Measurements from ENCODE around the gene ANO3. TPM values are rescaled to one million over a fixed set of nuclear protein-coding genes. Genes with fewer than 3 reads are reported as not detected.
"Not testable (repeated sequence)": the region's sequence is repeated elsewhere in the genome, so short reads cannot be mapped to it uniquely, and the experiment has no call there.

The ANO3 gene
- total RNA-seq, 2 donors from 2014 or later = not detected

DNA sequence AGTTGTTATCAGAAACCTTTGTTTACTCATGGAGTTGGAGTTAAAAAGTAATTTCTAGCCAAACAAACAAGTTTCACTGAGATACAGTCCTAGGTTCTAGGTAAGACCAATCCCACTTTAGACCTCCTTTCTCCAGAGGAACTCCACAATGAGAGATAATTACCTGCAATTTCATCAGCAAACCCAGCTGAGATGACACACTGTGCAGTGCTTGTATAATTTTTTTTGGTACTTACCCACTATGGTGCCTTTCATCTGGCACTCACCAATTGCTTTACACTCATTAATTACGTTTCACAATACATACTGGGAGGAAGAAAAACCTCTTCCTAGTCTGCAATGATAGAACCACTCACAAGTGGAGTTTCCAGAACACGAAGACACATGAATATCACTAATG lies 242.0 kb downstream of the ANO3 start:
- peaks cover 0 to 3% of the 10 kb centered on the region in 2 donors for H3K9me3 Mint-ChIP-seq
- ATAC-seq (no peak), DNase-seq (ENCODE audit: low spot score in 2 of 2) (no peak)
- no peaks in the 10 kb centered on the region for H3K36me3 Mint-ChIP-seq
- H3K27ac Mint-ChIP-seq = no peak overlapping the region

DNA sequence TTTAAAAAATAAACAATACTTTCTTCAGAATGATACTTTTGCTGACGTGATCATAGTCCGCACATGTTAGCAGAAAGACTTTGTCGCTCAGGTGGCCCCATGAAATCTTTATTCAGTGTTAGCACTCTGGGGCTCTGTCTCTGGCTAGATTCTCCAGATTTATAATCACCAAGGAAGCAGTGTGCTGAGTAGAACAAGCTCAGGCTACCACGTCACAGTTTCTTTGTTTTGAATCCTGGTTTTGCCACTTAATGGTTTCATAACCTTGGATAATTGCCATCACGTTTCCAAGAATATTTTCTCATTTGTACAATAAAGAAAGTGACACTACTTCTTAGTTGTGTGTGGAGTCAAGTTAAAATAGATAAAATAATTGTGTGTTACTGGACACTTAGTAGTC lies 244.0 kb downstream of the ANO3 start:
- H3K9me3 Mint-ChIP-seq = peaks cover 3 to 4% of the 10 kb centered on the region in 2 donors

DNA sequence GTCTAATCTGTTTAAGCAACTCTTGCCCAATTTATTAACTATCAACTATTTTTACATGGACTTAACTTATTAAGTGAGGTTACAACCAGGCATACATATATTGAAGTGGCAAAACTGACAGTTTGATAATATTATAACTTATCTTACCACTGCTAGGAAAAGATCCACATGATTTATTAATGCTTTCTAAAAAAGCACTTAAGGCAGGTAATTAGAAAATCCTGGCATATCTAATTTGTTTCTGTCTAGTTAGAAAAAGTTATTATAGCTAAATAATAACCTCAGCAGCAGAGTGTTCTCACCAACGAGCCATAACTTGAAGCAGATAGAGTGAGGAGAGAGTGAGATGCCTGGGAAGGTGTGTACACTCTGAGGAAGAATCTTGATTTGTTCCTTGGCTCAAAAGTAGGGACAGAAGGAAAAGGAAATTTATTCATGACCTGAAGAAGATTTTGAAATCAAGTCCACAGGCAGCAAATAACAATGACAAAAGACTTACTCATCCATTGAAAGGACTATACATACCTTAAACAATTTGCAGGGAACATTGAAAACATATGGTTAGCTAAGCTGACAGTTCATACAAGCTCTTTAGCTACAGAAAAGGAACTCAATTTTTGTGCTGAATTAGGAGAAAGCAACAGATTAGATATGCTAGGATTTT lies 247.2 kb downstream of the ANO3 start:
- no peak for DNase-seq (ENCODE audit: low spot score in 2 of 2)
- Mint-ChIP-seq H3K9me3 (peaks cover 0 to 4% of the 10 kb centered on the region in 2 donors), H3K36me3 (no peaks in the 10 kb centered on the region), H3K27ac (no peak overlapping the region)
- ATAC-seq = no peak

More for the DNA sequence above, 244.0 kb downstream of the ANO3 start:
- DNase-seq (ENCODE audit: low spot score in 2 of 2) = no peak
- Mint-ChIP-seq H3K27ac (no peak overlapping the region), H3K36me3 (no peaks in the 10 kb centered on the region)
- ATAC-seq = no peak

DNA sequence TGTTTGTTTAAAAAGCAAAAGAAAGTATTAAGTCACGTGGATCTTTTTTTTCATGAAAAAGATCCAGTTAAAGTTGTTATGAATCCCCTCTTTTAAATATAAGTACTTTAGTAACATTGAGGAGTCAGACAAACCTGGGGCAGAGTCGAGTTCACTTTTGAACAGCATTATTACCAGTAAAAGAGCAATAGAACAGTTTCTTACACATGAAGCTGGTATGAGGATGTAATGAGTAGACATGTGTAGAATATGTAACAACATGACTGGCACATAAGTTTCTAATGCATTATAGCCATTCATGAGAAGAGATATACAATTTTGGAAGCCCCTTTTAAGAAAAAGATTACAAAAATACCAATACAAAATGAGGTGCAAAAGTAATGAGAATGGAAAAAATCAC lies 247.8 kb downstream of the ANO3 start:
- no peaks in the 10 kb centered on the region for H3K36me3 Mint-ChIP-seq
- H3K9me3 Mint-ChIP-seq = peaks cover 0 to 4% of the 10 kb centered on the region in 2 donors
- DNase-seq (ENCODE audit: low spot score in 2 of 2) (no peak), ATAC-seq (no peak)
- no peak overlapping the region for H3K27ac Mint-ChIP-seq

DNA sequence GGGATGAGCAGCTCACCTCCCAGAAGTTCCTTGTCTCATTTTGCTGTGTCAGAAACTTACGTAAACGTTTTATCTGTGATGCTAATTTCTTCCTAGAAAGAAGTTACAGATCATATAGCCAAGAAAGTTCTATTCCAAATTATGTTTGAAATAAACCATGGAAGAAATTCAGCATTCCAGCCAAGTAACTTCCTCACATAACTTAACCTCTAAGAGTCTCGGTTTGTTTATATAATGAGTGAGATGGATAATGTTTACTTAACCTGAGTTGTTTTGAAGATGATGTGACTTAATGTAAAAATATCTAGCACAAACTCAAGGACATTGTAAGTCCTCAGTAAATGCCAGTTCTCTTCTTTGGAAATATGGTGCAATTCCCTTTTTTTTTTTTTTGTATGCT lies 249.0 kb downstream of the ANO3 start:
- Mint-ChIP-seq H3K36me3 (no peaks in the 10 kb centered on the region), H3K9me3 (peaks cover 0 to 7% of the 10 kb centered on the region in 2 donors), H3K27ac (no peak overlapping the region)
- ATAC-seq (no peak), DNase-seq (ENCODE audit: low spot score in 2 of 2) (no peak)

DNA sequence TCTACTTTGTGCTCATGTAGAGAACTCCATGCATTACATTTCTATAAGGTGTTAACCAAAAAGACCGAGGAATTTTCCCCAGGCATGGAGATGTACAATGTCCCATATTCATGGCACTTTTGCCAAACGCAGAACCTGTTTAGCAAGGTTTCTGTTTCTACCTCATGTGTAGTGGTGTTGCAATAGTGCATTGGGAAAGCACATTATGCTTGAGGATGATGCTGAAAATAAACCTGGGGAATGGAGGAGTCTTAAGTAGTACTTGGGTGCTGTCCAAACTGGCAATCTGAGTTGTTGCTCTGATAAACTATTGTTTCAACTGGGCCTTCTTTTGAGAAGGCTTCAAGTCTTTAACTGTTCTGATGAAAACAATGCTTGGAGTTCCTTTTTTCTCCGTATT lies 251.6 kb downstream of the ANO3 start:
- no peaks in the 10 kb centered on the region for H3K36me3 Mint-ChIP-seq
- no peak for DNase-seq (ENCODE audit: low spot score in 2 of 2)
- ATAC-seq = no peak
- H3K9me3 Mint-ChIP-seq = peaks cover 0 to 7% of the 10 kb centered on the region in 2 donors
- H3K27ac Mint-ChIP-seq = no peak overlapping the region

DNA sequence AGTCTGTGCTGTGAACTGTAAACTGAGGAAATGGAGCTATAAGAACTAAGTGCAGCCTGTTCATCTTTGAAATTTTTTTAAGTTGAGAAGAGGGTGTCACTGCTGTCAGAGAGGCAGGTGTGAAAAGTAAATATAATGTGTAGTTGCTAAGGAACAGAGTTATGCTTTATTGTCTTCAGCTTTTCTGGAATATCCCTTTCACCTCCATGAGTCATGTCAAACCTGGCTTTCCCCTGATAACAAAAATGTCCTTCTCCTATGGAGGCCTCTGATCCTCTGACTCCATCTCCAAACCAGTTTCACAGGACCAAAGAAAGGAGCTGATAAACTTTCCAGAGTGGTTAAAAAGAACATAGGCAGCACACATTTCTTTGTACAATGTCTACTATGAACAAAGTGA lies 252.9 kb downstream of the ANO3 start:
- H3K9me3 Mint-ChIP-seq = peaks cover 4 to 11% of the 10 kb centered on the region in 2 donors
- no peak for DNase-seq (ENCODE audit: low spot score in 2 of 2)
- no peak for ATAC-seq
- no peak overlapping the region for H3K27ac Mint-ChIP-seq
- H3K36me3 Mint-ChIP-seq = no peaks in the 10 kb centered on the region

DNA sequence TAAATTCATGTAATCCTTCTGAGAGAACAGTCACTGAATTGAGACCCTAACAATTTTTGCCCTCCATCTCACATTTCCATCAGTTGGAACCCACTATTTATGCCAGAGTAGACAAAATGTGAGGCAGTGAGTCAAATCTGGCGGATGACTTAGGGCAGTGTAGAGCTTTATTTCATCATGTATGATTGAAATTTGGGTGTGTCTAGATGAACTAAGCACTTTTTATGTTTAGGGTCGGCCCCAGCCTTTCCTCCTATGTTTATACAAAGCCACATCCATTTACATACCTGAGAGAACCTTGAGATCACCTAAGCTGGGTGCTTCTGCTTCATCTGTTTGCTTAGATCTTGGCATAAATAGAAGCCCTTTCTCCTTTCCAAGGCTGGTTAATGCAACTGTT lies 255.1 kb downstream of the ANO3 start:
- H3K36me3 Mint-ChIP-seq = no peaks in the 10 kb centered on the region
- H3K9me3 Mint-ChIP-seq = peaks cover 13 to 14% of the 10 kb centered on the region in 2 donors
- H3K27ac Mint-ChIP-seq = no peak overlapping the region
- DNase-seq (ENCODE audit: low spot score in 2 of 2) (no peak), ATAC-seq (no peak)

DNA sequence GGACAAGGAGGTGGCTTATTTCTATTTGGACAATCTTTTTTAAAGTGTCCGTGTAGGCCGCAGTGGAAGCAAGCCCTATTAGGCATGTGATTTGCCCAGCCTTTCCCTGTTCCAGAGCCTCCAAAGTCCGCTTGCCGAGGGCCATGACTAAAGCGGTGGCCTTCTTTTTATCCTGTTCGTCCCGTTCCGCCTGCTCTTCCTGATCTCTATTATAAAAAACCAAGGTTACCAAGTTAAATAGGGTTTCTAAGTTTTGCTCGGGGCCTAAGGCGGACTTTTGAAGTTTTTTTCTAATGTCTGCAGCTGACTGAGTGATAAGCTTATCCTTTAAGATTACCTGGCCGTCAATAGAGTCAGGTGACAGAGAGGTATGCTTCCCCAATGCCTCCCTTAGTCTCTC lies 261.8 kb downstream of the ANO3 start:
- Mint-ChIP-seq H3K36me3 (peaks cover 0 to 8% of the 10 kb centered on the region in 2 donors), H3K9me3 (peaks cover 21 to 31% of the 10 kb centered on the region in 2 donors), H3K27ac (no peak overlapping the region)
- ATAC-seq (no peak), DNase-seq (ENCODE audit: low spot score in 2 of 2) (no peak)

DNA sequence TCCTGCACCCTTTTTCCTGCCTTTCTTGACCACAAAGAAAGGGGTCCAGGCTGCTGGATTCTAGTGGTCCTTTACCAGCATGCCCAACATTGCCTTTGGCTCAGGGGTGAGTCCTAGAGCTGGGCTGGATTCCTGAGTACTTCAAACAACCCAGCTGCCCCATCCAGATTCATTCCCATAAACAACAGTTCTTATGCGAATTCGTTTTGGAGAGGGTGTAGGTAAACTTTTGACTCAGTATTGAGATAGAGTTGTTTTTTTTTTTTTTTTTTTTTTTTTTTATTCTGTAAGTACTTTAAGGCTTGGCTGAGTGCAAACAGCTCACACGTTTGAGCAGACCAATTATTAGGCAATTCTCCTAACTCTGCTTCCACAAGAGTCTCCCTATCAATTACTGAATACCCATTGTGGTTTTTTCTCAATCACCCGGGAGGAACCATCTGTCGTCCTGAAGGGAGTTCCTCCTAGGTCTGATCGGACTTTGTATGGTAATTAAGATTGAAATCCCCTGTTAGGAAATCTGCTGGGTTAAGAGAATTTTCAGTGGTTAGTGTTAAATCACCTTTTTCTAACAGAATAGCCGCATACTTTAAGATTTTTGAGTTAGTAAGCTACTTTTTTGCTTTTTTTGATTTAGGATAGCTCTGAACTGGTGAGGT lies 263.4 kb downstream of the ANO3 start:
- H3K27ac Mint-ChIP-seq; H3K36me3 Mint-ChIP-seq; ATAC-seq; DNase-seq (ENCODE audit: low spot score in 2 of 2): not testable (repeated sequence)
- H3K9me3 Mint-ChIP-seq = peaks cover 13 to 28% of the 10 kb centered on the region in 2 donors

DNA sequence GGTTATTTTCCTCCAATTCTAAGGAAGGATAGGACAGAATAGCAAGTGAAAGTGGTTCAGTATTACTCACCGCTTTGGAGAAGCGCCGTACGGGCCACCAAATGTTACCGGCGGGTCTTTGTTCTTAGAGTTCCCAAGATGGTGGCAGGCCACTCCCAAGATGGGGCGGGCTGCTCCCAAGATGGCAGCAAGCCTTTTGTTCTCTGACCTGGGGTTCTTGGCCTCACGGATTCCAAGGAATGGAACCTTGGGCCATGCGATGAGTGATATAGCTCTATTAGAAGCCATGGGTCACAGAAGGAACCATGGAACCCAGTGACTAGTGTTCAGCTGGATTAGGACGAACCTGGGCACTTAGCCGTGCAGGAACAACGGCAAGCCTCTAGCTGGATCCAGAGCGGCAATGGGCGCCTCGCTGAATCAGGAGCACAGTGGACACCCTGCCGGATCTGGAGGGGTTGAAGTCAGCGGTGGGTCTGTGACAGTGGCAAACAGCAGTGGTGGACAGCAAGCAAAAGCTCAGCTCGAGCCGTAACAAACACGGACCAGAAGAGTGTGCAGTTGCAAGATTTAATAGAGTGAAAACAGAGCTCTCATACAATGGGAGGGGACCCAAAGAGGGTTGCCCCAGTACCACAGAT lies 265.2 kb downstream of the ANO3 start:
- ATAC-seq, H3K27ac Mint-ChIP-seq: not testable (repeated sequence)

DNA sequence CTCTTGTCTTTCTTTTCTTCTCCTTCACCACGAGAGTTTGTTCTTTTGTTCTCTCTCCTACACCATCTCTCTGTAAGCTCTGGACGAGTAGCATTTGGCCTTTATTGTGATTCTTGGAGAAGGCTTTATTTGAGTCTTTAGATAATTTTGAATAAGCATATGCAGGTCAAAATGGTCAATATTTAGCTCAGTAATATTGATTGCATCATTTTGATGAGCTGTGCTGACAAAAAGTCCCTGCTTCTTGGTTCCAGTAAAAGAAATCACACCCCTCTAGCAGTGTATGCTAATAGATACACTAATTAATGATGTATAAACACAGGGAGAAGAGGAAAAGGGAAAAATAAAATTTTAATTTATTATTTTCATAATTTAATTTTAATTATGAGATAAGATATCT lies 266.0 kb downstream of the ANO3 start:
- Mint-ChIP-seq H3K36me3 (peaks cover 0 to 8% of the 10 kb centered on the region in 2 donors), H3K27ac (no peak overlapping the region), H3K9me3 (peaks cover 22 to 36% of the 10 kb centered on the region in 2 donors)
- DNase-seq (ENCODE audit: low spot score in 2 of 2) = no peak
- ATAC-seq = no peak

More for the DNA sequence above, 265.2 kb downstream of the ANO3 start:
- H3K36me3 Mint-ChIP-seq; DNase-seq (ENCODE audit: low spot score in 2 of 2): not testable (repeated sequence)
- H3K9me3 Mint-ChIP-seq = peaks cover 20 to 36% of the 10 kb centered on the region in 2 donors

DNA sequence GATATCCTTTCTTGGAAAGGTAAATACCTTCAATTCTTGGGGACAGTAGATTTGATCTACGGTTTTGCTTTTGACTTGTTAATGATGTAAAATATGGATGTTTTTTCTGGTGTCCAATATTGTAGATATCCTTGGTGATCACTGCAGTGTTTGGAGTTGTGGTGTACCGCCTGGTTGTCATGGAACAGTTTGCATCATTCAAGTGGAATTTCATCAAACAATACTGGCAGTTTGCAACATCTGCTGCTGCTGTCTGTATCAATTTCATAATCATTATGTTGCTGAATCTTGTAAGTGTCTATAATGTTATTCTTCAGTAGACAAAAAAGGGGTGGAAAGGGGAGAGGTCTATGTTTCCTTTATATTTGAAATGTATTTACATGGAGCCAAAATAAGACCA lies 267.5 kb downstream of the ANO3 start:
- peaks cover 22 to 31% of the 10 kb centered on the region in 2 donors for H3K9me3 Mint-ChIP-seq
- no peak for ATAC-seq
- DNase-seq (ENCODE audit: low spot score in 2 of 2) = no peak
- peaks cover 0 to 8% of the 10 kb centered on the region in 2 donors for H3K36me3 Mint-ChIP-seq
- H3K27ac Mint-ChIP-seq = no peak overlapping the region

DNA sequence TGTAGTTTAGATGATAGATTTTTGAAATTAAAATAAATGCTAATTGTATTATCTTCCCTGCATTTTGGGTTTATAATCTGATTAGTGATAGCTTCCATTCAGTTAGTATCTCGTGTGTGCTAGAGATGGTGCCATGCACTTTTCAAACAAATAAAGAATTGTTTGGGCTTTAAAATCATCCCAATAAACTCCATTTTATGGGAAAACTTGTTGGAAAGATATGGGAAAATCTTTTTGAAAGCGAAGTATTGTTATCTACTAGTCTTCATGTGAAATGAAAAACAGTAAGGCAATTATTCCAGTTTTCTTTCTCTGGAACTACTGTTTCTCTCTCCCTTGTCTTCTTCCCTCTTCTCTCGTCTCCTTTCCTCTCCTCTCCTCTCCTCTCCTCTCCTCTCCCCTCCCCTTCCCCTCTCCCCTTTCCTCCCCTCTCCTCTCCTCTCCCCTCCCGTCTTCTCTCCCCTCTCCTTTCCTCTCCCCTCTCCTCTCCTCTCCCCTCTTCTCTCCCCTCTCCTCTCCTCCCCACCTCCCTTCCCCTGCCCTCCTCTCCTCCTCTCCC lies 268.0 kb downstream of the ANO3 start:
- peaks cover 22 to 29% of the 10 kb centered on the region in 2 donors for H3K9me3 Mint-ChIP-seq
- no peak overlapping the region for H3K27ac Mint-ChIP-seq
- no peak for ATAC-seq
- DNase-seq (ENCODE audit: low spot score in 2 of 2) = no peak
- peaks cover 0 to 8% of the 10 kb centered on the region in 2 donors for H3K36me3 Mint-ChIP-seq

DNA sequence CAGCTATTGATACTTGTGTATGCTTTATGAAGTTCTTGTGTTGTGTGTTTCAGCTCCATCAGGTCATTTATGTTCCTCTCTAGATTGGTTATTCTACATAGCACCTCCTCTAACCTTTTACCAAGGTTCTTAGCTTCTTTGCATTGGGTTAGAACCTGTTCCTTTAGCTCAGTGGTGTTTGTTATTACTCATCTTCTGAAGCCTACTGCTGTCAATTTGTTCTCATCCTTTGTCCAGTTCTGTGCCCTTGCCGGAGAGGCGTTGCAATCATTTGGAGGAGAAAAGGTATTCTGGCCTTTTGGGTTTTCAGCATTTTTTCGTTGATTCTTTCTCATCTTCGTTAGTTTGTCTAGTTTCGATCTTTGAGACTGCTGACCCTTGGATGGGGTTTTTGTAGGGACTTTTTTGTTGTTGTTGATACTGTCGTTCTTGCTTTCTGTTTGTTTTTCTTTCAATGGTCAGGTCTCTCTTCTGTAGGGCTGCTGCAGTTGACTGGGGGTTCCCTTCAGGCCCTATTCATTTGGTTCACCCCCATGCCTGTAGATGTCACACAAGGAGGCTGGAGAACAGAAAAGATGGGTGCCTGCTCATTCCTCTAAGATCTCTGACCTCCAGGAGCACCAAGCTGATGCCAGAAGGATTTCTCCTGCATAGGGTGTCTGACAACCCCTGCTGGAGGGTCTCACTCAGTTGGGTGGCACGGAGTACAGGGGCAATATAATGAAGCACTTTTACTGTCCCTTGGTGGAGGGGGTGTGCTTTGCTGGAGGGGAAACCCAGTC lies 276.0 kb downstream of the ANO3 start:
- DNase-seq (ENCODE audit: low spot score in 2 of 2) = no peak

DNA sequence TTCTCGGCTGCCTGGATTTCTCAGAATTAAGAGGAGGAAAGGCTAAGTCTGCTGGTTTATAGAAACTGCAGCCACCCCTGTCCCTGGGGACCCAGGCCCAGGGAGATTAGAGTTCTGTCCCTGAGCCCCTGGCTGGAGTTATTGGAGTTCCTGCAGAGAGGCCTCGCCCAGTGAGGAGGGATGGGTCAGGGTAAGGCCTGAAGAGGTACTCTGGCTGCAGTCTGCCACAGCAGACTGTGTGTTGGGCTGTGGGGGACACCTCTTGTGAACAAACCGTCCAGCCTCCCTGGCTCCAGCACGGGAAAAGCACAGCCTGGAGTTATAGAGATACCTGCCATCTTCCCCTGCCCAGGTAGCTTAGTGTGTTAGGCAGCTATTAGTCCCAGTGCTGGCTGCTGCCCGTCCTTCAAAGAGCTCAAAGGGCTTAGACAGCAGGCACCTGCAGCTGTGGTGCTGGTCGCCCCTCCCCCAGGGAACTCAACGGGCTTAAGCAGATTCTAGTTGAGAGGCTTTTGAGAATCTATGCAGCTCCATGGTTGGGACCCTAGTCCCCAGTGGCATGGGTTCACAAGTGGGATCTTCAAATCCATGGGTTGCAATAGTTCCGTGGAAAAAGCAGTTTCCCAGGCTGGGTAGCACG lies 276.7 kb downstream of the ANO3 start:
- Mint-ChIP-seq H3K9me3 (peaks cover 32 to 47% of the 10 kb centered on the region in 2 donors), H3K27ac (no peak overlapping the region), H3K36me3 (peaks cover 0 to 11% of the 10 kb centered on the region in 2 donors)
- ATAC-seq (no peak), DNase-seq (ENCODE audit: low spot score in 2 of 2) (no peak)

More for the DNA sequence above, 276.0 kb downstream of the ANO3 start:
- no peak overlapping the region for H3K27ac Mint-ChIP-seq
- ATAC-seq = no peak
- H3K36me3 Mint-ChIP-seq = peaks cover 0 to 7% of the 10 kb centered on the region in 2 donors
- peaks cover 25 to 41% of the 10 kb centered on the region in 2 donors for H3K9me3 Mint-ChIP-seq
